Vagina (tissue), 2 donors: Measurements from ENCODE around the gene AGAP3. TPM values are rescaled to one million over a fixed set of nuclear protein-coding genes. Genes with fewer than 3 reads are reported as not detected.
A peak's percentile ranks its signal among the peaks of the same experiment; 100 is the strongest.

ENCODE experiments used
- DNase-seq, 2 donors: peaks; one replicate each; pipeline ENCODE4 v3.0.0-alpha.2; 2017; ENCODE audit errors: extremely low spot score in 2 of 2
- H3K27ac ChIP-seq: fragments of 200-600 bp; sonication (generic); one replicate; pipeline ENCODE4 v1.5.1; 2019
- H3K27me3 ChIP-seq: fragments of 200-600 bp; sonication (generic); one replicate; pipeline ENCODE4 v1.5.1; 2019
- H3K36me3 ChIP-seq, 2 donors: fragments of 200-600 bp; sonication (generic); one replicate each; pipeline ENCODE4 v1.5.1; 2017 to 2019
- H3K4me1 ChIP-seq: fragments of 200-600 bp; sonication (generic); one replicate; pipeline ENCODE4 v1.5.1; 2019
- H3K4me3 ChIP-seq, 2 donors: fragments of 200-600 bp; sonication (generic); 1 replicate in 1 of 2; 2 replicates in 1 of 2; pipeline ENCODE4 v1.5.1; 2016 to 2019
- H3K9me3 ChIP-seq: fragments of 200-600 bp; sonication (generic); one replicate; pipeline ENCODE4 v1.5.1; 2019
- CTCF ChIP-seq, 3 experiments: fragments of 450-650 bp in 2 of 3; fragments of 200-600 bp in 1 of 3; sonication (generic) in 1 of 3; IDR thresholded peaks; one replicate each; pipeline ENCODE4 v1.5.1; 2017 to 2019; ENCODE audit warnings: antibody characterized with exemption in 3 of 3, mild to moderate bottlenecking in 2 of 3, moderate library complexity in 2 of 3
- POLR2A ChIP-seq, 2 donors: fragments of 450-650 bp; IDR thresholded peaks; one replicate each; pipeline ENCODE4 v1.6.1; 2017; ENCODE audit warnings: antibody characterized with exemption in 2 of 2, mild to moderate bottlenecking in 2 of 2, moderate library complexity in 2 of 2
- POLR2AphosphoS5 ChIP-seq, 2 donors: sonication (generic); formaldehyde crosslinking; IDR thresholded peaks; one replicate each; pipeline ENCODE4 v1.9.0; 2017; ENCODE audit warnings: antibody characterized with exemption in 2 of 2, mild to moderate bottlenecking in 2 of 2, low read depth in 1 of 2; ENCODE audit not compliant: insufficient read depth in 1 of 2
- intact Hi-C: fragments of 100-400 bp; cut with DNase I; formaldehyde crosslinking; loops from one replicate; pipeline ENCODE4 v1.15.1; 2023
- total RNA-seq: library from RNA; depleted of rRNA; stranded (reverse); fragments of >200 nt; gene quantifications from one replicate; pipeline ENCODE4 v1.2.3, GENCODE V29; 2016

Gene AGAP3
- total RNA-seq, 1 donor from 2014 or later = 98.2 TPM

GRCh38 chr7:151100921-151101320 is 14.6 kb downstream of the AGAP3 start:
- intact Hi-C loops = no loop called here
- TF ChIP-seq POLR2A (IDR thresholded peaks at IDR 0.05) (no peak), POLR2AphosphoS5 (IDR thresholded peaks at IDR 0.05; ENCODE audit: insufficient read depth in 1 of 2, low read depth in 1 of 2) (no peak), CTCF (IDR thresholded peaks at IDR 0.05) (no peak)
- H3K4me1 ChIP-seq = peaks cover 24% of the 10 kb centered on the region
- no peaks in the 10 kb centered on the region for H3K27me3 ChIP-seq
- no peak overlapping the region for H3K27ac ChIP-seq
- H3K36me3 ChIP-seq = no peaks in the 10 kb centered on the region
- no peak for DNase-seq
- no peaks in the 10 kb centered on the region for H3K9me3 ChIP-seq
- H3K4me3 ChIP-seq = no peak overlapping the region

GRCh38 chr7:151101621-151102396 is 15.5 kb downstream of the AGAP3 start:
- Histone ChIP-seq H3K27ac (no peak overlapping the region), H3K4me3 (no peak overlapping the region), H3K27me3 (no peaks in the 10 kb centered on the region), H3K4me1 (peaks cover 24% of the 10 kb centered on the region), H3K36me3 (no peaks in the 10 kb centered on the region), H3K9me3 (no peaks in the 10 kb centered on the region)
- intact Hi-C loops = no loop called here
- no peak for TF ChIP-seq POLR2AphosphoS5 (IDR thresholded peaks at IDR 0.05; ENCODE audit: insufficient read depth in 1 of 2, low read depth in 1 of 2)
- no peak for TF ChIP-seq CTCF (IDR thresholded peaks at IDR 0.05)
- TF ChIP-seq POLR2A (IDR thresholded peaks at IDR 0.05) = no peak
- no peak for DNase-seq

- H3K9me3 ChIP-seq = no peaks in the 10 kb centered on the region
- no peak for DNase-seq
- H3K27me3 ChIP-seq = no peaks in the 10 kb centered on the region
- intact Hi-C loops = no loop called here
- H3K27ac ChIP-seq = no peak overlapping the region
- TF ChIP-seq CTCF (IDR thresholded peaks at IDR 0.05) = no peak
- peaks cover 24% of the 10 kb centered on the region for H3K4me1 ChIP-seq
- H3K4me3 ChIP-seq = no peak overlapping the region
- H3K36me3 ChIP-seq = no peaks in the 10 kb centered on the region
Measured at GRCh38 chr7:151102991-151103390, 16.7 kb downstream of the AGAP3 start.

GRCh38 chr7:151103973-151104372 is 17.7 kb downstream of the AGAP3 start:
- Histone ChIP-seq H3K4me3 (no peak overlapping the region), H3K36me3 (no peaks in the 10 kb centered on the region), H3K27ac (no peak overlapping the region), H3K27me3 (no peaks in the 10 kb centered on the region), H3K4me1 (peaks cover 24% of the 10 kb centered on the region), H3K9me3 (no peaks in the 10 kb centered on the region)
- no peak for DNase-seq
- intact Hi-C loops = no loop called here
- no peak for TF ChIP-seq CTCF (IDR thresholded peaks at IDR 0.05)

- H3K36me3 ChIP-seq = no peaks in the 10 kb centered on the region
- peaks cover 24% of the 10 kb centered on the region for H3K4me1 ChIP-seq
- no peaks in the 10 kb centered on the region for H3K27me3 ChIP-seq
- no peak for DNase-seq
- H3K4me3 ChIP-seq = no peak overlapping the region
- intact Hi-C loops = no loop called here
- H3K27ac ChIP-seq = peak overlapping the region; percentile 11
- TF ChIP-seq CTCF (IDR thresholded peaks at IDR 0.05) (no peak), POLR2A (IDR thresholded peaks at IDR 0.05) (no peak), POLR2AphosphoS5 (IDR thresholded peaks at IDR 0.05; ENCODE audit: insufficient read depth in 1 of 2, low read depth in 1 of 2) (no peak)
- H3K9me3 ChIP-seq = no peaks in the 10 kb centered on the region
Measured at GRCh38 chr7:151104411-151105235, 18.3 kb downstream of the AGAP3 start.
